Body of pancreas (tissue), 4 donors: ENCODE results near the gene GPRIN1.

Experiments
- POLR2A ChIP-seq, 3 donors: fragments of 450-650 bp; IDR thresholded peaks; one replicate each; pipeline ENCODE4 v1.6.1; 2016; ENCODE audit warnings: antibody characterized with exemption in 3 of 3, mild to moderate bottlenecking in 2 of 3
- TF ChIP-seq, protein P1 (sequence below), 7 experiments: fragments of 450-650 bp in 4 of 7; fragments of 200-600 bp in 3 of 7; sonication (generic) in 3 of 7; IDR thresholded peaks; one replicate each; pipeline ENCODE4 v1.5.1; 2016 to 2019; ENCODE audit warnings: antibody characterized with exemption in 7 of 7

DNA sequence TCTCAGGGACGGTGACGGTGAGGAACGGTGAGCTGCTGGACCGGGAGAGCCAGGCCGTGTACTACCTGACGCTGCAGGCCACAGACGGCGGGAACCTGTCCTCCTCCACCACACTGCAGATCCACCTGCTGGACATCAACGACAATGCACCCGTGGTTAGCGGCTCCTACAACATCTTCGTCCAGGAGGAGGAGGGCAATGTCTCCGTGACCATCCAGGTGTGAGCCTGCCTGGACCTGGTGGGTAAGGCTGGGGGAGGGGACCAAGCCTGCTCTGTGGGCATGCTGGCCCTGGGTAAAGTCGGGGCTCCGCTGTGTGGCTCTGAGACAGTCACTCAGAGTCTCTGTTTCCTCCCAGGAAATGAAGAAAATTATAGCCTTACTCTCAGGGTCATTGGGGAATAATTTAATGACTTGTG, 31.6 kb downstream of the GPRIN1 start:
- TF ChIP-seq POLR2A (IDR thresholded peaks at IDR 0.05), result no peak
- TF ChIP-seq, protein P1, sequence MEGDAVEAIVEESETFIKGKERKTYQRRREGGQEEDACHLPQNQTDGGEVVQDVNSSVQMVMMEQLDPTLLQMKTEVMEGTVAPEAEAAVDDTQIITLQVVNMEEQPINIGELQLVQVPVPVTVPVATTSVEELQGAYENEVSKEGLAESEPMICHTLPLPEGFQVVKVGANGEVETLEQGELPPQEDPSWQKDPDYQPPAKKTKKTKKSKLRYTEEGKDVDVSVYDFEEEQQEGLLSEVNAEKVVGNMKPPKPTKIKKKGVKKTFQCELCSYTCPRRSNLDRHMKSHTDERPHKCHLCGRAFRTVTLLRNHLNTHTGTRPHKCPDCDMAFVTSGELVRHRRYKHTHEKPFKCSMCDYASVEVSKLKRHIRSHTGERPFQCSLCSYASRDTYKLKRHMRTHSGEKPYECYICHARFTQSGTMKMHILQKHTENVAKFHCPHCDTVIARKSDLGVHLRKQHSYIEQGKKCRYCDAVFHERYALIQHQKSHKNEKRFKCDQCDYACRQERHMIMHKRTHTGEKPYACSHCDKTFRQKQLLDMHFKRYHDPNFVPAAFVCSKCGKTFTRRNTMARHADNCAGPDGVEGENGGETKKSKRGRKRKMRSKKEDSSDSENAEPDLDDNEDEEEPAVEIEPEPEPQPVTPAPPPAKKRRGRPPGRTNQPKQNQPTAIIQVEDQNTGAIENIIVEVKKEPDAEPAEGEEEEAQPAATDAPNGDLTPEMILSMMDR (IDR thresholded peaks at IDR 0.05), result peak; percentile 37 to 84 (median 73)
